Activated T-helper 2 cell treated with anti-CD3 and anti-CD28 coated beads, Interferon-gamma antibody, Interleukin-2, Interleukin-4, amounts not matched to agents 10 μg/mL and 5 μg/mL and 100 μg/mL, durations not matched to agents 14 hours and 24 hours and 36 hours (primary cell): ENCODE results near the gene WFS1. TPM values are rescaled to one million over a fixed set of nuclear protein-coding genes. Genes with fewer than 3 reads are reported as not detected.

Experiments used
- DNase-seq: peaks from one replicate; pipeline ENCODE4 v3.0.0; 2021; ENCODE audit warnings: low spot score
- H3K27ac Mint-ChIP-seq: one replicate; pipeline ENCODE4 v1.8.0; 2021; ENCODE audit warnings: mixed read lengths
- H3K27me3 Mint-ChIP-seq: one replicate; pipeline ENCODE4 v1.8.0; 2021; ENCODE audit warnings: low read depth, mixed read lengths
- H3K36me3 Mint-ChIP-seq: one replicate; pipeline ENCODE4 v1.8.0; 2021; ENCODE audit warnings: low read depth, mixed read lengths
- H3K4me1 Mint-ChIP-seq: one replicate; pipeline ENCODE4 v1.8.0; 2021; ENCODE audit warnings: low read depth, mixed read lengths
- H3K4me3 Mint-ChIP-seq: one replicate; pipeline ENCODE4 v1.8.0; 2021; ENCODE audit warnings: low read depth, mild to moderate bottlenecking, moderate library complexity, mixed read lengths
- H3K9me3 Mint-ChIP-seq: one replicate; pipeline ENCODE4 v1.8.0; 2021; ENCODE audit warnings: mixed read lengths
- intact Hi-C: fragments of 100-400 bp; cut with micrococcal nuclease; formaldehyde crosslinking; loops from one replicate; pipeline ENCODE4 v1.15.1; 2023
- total RNA-seq: library from RNA; stranded (reverse); gene quantifications from 2 replicates; pipeline ENCODE4 v1.2.3, GENCODE V29; 2022

WFS1 gene, protein sequence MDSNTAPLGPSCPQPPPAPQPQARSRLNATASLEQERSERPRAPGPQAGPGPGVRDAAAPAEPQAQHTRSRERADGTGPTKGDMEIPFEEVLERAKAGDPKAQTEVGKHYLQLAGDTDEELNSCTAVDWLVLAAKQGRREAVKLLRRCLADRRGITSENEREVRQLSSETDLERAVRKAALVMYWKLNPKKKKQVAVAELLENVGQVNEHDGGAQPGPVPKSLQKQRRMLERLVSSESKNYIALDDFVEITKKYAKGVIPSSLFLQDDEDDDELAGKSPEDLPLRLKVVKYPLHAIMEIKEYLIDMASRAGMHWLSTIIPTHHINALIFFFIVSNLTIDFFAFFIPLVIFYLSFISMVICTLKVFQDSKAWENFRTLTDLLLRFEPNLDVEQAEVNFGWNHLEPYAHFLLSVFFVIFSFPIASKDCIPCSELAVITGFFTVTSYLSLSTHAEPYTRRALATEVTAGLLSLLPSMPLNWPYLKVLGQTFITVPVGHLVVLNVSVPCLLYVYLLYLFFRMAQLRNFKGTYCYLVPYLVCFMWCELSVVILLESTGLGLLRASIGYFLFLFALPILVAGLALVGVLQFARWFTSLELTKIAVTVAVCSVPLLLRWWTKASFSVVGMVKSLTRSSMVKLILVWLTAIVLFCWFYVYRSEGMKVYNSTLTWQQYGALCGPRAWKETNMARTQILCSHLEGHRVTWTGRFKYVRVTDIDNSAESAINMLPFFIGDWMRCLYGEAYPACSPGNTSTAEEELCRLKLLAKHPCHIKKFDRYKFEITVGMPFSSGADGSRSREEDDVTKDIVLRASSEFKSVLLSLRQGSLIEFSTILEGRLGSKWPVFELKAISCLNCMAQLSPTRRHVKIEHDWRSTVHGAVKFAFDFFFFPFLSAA
- total RNA-seq = 4.4 and 5.9 TPM in 2 replicates

DNA sequence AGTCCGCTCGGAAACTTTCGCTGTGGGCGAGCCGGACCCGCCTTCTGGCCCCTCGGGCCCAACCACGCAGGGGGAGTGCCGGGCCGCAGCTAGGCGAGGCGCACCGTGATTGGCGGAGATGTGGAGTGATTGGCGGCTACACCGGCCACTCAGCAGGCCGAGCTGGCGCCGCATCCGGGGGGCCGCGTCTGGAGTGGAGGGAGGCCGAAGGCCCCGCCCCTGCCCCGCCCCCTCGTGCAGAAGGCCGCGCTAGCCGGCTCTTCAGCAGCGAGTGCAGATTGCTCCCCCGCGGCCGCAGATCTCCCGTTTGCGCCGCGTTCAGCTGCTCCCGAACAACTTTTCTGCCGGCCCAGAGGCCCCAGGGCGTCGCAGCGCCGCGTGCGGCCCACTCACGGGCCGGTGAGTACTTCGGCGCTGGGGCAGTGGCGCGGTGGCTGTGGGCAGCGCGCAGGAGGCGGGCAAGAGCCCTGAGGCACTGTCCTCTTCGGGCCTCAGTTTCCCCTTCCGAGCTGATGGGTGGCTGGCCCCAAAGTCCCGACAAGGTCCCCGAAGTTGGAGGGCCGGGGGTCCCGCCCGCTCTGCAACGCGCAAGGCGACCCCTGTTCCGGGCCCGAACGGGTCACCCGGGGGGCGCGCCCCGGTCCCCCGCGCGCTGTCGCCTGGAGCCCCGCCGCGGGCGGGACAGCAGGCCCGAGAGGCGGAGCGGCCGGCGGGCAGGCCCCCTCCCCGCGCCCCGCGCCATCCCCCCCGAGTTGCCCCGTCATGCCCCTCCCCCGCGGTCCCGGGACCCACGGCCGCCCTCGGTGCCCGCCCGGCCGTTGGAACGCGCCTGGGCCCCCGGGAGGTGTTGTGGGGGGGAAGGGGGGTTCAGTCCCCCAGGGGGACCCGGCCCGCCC, at the start of gene WFS1:
TSS of gene WFS1 (plus strand) at position 235 of the 896 bp plus-strand sequence. CDS start 7,606 bp downstream, outside the sequence.
- no peaks in the 10 kb centered on the region for H3K9me3 Mint-ChIP-seq
- H3K4me1 Mint-ChIP-seq = peaks cover 17% of the 10 kb centered on the region
- peaks cover 37% of the 10 kb centered on the region for H3K27me3 Mint-ChIP-seq
- DNase-seq = peak; percentile 96
- H3K27ac Mint-ChIP-seq = no peak within 1 kb of the TSS
- intact Hi-C loops = loop anchor here (10.0 kb wide), 1 partner anchor 835 kb away; no protein-coding TSS in a partner anchor
- H3K36me3 Mint-ChIP-seq = no peaks in the 10 kb centered on the region
- peak within 1 kb of the TSS; percentile 77 for H3K4me3 Mint-ChIP-seq

DNA sequence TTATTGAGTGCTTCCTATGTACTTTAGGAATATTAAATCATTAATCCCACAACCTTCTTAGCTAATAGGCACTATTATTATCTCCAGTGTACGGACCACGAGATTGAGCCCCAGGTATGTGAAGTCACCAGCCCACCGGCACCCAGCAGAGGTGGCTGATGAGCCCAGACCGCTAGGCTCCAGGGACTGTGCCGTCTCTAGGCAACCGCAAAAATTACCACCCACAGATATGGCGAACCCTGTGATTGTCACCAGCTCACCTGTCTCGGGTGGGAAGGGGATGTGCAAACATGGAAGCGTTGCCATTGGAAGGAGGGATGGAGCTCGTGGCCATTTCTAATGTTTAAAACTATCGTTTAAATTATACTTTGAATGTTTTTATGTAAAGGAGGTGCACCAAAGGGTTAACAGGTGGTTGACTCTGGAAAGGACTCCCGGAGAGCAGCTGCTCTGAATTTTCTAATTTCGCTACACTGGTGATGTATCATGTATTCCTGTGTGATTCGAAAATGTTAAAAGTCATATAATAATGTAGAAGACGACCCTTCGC, 48.3 kb upstream of the WFS1 start:
- H3K27me3 Mint-ChIP-seq = peaks cover 70% of the 10 kb centered on the region
- intact Hi-C loops = loop anchor here (10.0 kb wide), 1 partner anchor 227 kb away; no protein-coding TSS in a partner anchor
- H3K4me1 Mint-ChIP-seq = no peaks in the 10 kb centered on the region
- DNase-seq = no peak
- no peak overlapping the region for H3K4me3 Mint-ChIP-seq
- no peaks in the 10 kb centered on the region for H3K36me3 Mint-ChIP-seq
- no peaks in the 10 kb centered on the region for H3K9me3 Mint-ChIP-seq
- H3K27ac Mint-ChIP-seq = no peak overlapping the region

DNA sequence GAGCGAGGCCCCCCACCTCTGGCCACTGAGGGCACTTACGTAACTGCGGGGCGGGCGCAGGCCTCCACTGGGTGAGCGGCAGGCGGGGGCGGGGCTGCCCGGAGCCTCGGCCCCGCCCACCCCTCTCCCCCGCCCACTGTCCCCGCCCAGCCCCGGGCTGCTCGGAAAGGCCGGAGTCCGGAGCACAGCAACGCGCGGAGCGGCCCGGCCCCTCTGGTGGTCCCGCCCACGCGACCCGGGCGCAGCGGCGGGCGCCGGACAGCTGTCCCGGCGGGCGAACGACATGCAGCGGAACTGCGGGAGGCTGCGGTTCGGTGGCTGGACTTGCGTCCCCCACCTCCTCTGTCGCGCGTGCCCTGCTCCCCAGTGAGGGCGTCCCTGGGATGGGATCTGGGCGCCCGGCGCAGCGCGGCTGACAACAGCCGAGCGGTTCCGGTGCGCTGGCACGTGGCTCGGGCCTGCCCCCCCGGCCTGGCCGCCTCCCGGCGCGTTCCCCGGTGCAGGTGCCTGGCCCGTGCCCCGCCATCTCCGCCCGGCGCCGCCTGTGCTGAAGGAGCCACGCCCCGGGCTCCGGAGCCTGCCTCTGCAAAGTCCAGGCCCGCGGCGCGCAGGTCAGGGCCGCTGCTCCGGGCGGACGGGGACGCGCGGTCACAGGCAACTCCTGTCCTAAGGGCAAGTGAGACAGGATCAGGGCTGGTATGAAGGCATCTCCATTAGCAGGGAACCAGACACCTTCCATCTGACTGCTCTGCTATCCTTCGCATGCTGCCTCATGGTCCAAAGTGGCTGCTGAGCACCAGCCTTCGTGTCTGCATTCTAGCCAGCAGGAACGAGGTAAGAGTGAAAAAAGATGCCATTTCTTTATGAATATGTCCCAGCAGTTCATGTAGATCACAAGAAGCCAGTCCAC, 47.5 kb upstream of the WFS1 start:
- Mint-ChIP-seq H3K4me3 (no peak overlapping the region), H3K9me3 (no peaks in the 10 kb centered on the region), H3K27ac (no peak overlapping the region), H3K4me1 (no peaks in the 10 kb centered on the region), H3K27me3 (peaks cover 64% of the 10 kb centered on the region), H3K36me3 (no peaks in the 10 kb centered on the region)
- intact Hi-C loops = loop anchor here (10.0 kb wide), 1 partner anchor 227 kb away; no protein-coding TSS in a partner anchor
- no peak for DNase-seq

DNA sequence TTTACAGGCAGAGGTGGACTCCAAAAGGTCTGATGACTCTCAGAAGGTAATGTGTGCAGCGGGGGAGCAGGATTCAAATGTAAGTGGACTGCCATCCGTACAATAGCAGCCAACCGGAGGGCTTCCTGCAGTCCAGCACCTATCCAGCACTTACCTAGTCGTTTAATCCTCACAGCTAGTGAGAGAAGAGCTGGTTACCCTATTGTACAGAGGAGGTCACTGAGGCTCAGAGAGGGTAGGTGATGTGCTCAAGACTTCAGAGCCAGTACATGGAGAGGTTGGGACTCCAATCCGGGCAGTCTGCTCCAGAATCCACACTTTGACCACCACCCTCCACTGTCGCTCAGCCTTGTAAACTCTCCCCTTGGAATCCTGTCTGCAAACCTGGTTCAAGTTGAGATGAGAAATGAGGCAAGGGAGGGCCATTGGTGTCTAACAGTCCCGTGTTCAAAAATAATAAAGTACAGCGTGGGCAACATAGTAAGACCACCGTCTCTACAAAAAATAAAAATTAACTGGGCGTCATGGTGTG, 46.8 kb upstream of the WFS1 start:
- Mint-ChIP-seq H3K4me3 (no peak overlapping the region), H3K27me3 (peaks cover 59% of the 10 kb centered on the region), H3K36me3 (no peaks in the 10 kb centered on the region), H3K4me1 (no peaks in the 10 kb centered on the region), H3K27ac (no peak overlapping the region), H3K9me3 (no peaks in the 10 kb centered on the region)
- intact Hi-C loops = loop anchor here (10.0 kb wide), 1 partner anchor 228 kb away; no protein-coding TSS in a partner anchor
- DNase-seq = no peak

DNA sequence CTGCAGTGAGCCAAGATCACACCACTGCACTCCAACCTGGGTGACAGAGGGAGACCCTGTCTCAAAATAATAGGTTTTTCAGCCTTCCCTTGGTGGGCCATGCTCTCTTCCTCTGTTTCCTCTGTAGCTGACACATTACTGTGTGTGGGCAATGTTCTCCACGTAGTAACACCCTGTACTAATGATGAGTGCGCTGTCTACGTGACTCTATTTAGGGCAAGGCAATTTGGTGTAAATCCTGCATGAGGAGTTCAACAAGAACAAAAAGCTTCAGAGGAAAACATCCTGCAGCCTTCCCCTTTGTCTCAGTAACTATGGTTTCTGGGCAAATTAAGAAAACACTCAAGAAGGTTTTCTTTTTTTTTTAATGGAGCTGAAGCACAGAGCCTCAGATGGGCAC, 44.9 kb upstream of the WFS1 start:
- H3K27me3 Mint-ChIP-seq = peaks cover 41% of the 10 kb centered on the region
- no peak for DNase-seq
- no peaks in the 10 kb centered on the region for H3K4me1 Mint-ChIP-seq
- H3K9me3 Mint-ChIP-seq = no peaks in the 10 kb centered on the region
- intact Hi-C loops = loop anchor here (10.0 kb wide), 1 partner anchor 230 kb away; no protein-coding TSS in a partner anchor
- H3K4me3 Mint-ChIP-seq = no peak overlapping the region
- H3K27ac Mint-ChIP-seq = no peak overlapping the region
- H3K36me3 Mint-ChIP-seq = no peaks in the 10 kb centered on the region

DNA sequence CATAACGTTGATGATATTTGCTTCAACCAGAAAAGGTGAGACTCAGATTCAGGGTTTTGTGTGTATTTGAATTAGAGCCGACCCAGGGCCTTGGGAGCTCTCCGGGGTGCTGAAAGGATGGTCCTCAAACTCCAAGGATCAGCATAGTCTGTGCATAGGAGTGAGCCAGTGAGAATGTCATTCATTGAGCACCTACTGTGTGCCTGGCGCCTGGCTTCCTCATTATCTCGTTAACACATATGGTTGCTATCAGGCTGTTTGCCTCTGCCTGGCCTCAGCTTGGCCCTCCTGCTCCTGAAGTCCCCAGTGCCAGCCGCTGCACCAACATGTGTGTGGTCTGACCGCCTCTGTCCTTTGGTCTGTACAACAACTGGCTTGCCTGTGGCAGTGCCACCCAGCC, 44.2 kb upstream of the WFS1 start:
- Mint-ChIP-seq H3K36me3 (no peaks in the 10 kb centered on the region), H3K4me3 (no peak overlapping the region), H3K4me1 (no peaks in the 10 kb centered on the region), H3K9me3 (no peaks in the 10 kb centered on the region), H3K27ac (no peak overlapping the region), H3K27me3 (peaks cover 36% of the 10 kb centered on the region)
- DNase-seq = no peak
- intact Hi-C loops = loop anchor here (10.0 kb wide), 1 partner anchor 231 kb away; no protein-coding TSS in a partner anchor

DNA sequence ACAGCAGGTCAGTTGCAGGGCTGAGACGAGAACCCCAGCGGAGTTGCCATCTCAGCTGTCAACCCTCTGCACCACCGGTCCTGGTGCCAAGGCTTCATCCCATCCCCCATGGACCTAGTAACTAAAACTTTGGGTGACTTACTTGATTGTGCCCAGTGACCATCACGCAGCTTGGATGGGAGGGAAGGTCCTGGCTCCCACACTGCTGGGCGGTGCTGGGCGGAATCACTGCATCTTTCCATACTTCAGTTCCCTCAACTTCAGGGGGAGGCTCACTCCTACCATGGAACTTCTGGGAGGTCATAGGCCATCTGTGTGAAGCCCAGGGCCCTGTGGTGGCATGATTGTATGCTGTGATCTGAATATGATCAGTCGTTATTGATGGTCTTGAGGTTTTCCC, 43.1 kb upstream of the WFS1 start:
- no peaks in the 10 kb centered on the region for H3K4me1 Mint-ChIP-seq
- DNase-seq = no peak
- intact Hi-C loops = loop anchor here (10.0 kb wide), 1 partner anchor 232 kb away; no protein-coding TSS in a partner anchor

DNA sequence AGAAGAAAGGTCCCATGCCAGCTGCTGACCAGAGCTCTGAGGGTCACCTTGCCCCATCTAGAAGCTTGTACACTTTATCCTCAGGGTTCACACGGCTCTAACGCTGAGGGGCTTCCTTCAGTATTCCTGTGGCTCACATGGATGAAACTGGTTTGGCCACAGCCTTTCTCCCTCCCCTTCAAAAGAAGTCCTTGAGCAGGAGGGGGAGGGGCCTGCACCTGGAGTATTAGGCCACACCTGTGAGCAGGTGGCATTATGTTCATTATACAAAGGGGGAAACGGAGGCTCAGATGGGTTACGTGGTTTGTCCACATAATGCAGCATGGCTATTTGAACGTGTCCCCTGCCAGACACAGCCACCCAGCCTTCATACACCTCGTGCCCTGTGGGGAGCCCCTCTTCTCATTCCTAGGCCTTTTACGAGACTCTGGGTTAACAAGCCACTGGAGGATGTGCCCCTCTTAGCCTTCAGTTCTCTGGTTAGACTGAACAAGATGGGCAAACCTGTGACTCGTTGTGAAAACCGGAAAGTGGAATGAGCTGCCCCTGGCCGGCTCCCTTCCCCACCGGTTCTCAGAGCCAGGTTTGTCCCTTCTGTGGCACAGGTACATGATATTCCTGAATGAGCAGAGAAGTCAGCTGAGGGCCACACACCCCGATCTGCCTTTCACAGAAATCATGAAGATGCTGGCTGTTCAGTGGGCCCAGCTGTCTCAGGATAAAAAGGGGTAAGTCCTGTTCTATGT, 42.1 kb upstream of the WFS1 start:
- no peaks in the 10 kb centered on the region for H3K36me3 Mint-ChIP-seq
- no peaks in the 10 kb centered on the region for H3K9me3 Mint-ChIP-seq
- H3K4me3 Mint-ChIP-seq = no peak overlapping the region
- no peak overlapping the region for H3K27ac Mint-ChIP-seq
- H3K4me1 Mint-ChIP-seq = no peaks in the 10 kb centered on the region
- DNase-seq = no peak
- intact Hi-C loops = loop anchor here (10.0 kb wide), 1 partner anchor 233 kb away; no protein-coding TSS in a partner anchor
- H3K27me3 Mint-ChIP-seq = peaks cover 22% of the 10 kb centered on the region

More for the DNA sequence above, 43.1 kb upstream of the WFS1 start:
- Mint-ChIP-seq H3K27me3 (peaks cover 26% of the 10 kb centered on the region), H3K27ac (no peak overlapping the region), H3K9me3 (no peaks in the 10 kb centered on the region), H3K36me3 (no peaks in the 10 kb centered on the region), H3K4me3 (no peak overlapping the region)

DNA sequence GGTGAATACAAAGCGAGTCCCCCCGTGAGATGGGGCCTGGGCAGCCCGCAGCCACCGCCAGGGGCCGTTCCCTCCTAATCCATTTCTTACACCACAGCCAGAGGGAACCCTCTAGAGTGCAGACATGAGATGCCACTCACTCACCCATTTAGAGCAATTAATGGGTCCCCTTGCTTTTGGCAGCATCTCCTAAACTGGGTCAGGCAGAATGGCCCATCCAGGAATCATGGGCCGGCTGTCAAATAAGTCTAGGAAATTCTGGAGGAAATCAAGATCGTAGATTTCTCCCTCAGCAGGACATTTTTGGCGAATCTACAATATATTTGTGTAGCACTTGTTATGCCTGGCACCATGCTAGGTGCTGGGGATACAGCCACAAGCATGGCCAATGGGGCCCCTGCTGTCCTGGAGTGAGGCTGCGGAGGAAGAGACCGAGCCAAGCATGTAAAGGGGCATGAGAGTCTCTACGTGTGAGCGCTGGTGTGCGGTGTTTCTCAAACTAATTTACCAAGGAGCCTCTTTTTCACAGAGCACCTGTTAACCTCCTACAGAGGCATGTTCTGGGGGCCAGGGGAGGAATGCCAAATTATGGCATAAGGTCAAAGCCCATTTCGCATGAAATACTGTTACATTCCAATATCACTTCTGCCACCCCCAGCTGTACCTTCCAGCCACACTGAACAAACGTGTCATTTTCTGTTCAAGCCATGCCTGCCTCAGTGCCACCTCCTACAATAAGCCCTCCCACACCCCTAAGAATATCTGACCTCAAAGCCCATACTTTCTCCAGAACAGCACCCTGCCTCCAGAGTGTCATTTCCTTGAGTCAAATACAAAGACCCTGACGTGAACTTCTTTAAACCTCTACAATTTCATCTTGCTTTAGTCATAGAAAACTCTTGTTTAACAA, 41.2 kb upstream of the WFS1 start:
- DNase-seq = no peak

DNA sequence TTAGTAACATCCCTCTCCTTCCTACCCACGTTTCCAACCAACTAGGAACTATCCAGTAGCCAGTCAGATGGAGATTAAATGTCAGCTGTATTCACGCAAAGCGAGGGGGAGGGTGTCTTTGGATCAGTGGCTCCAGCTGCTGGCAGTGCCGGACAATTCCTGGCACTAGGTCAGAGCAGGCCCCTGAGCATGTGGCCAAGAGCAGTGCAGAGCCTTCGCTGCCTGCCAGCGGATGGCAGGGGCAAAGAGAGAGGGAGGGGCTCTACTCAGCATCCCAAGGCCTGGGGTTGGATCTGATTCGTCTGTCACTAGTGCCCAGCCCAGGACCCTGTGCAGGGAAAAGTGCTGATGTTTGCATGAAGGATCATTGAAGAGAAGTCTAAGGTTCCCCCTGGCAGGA, 40.6 kb upstream of the WFS1 start:
- H3K36me3 Mint-ChIP-seq = no peaks in the 10 kb centered on the region
- DNase-seq = no peak
- H3K27me3 Mint-ChIP-seq = peaks cover 11% of the 10 kb centered on the region
- no peak overlapping the region for H3K27ac Mint-ChIP-seq
- intact Hi-C loops = loop anchor here (10.0 kb wide), 1 partner anchor 234 kb away; no protein-coding TSS in a partner anchor
- no peaks in the 10 kb centered on the region for H3K4me1 Mint-ChIP-seq
- no peaks in the 10 kb centered on the region for H3K9me3 Mint-ChIP-seq
- no peak overlapping the region for H3K4me3 Mint-ChIP-seq

More for the DNA sequence above, 41.2 kb upstream of the WFS1 start:
- H3K27me3 Mint-ChIP-seq = peaks cover 15% of the 10 kb centered on the region
- intact Hi-C loops = loop anchor here (10.0 kb wide), 1 partner anchor 234 kb away; no protein-coding TSS in a partner anchor
- H3K27ac Mint-ChIP-seq = no peak overlapping the region
- H3K36me3 Mint-ChIP-seq = no peaks in the 10 kb centered on the region
- no peak overlapping the region for H3K4me3 Mint-ChIP-seq
- H3K9me3 Mint-ChIP-seq = no peaks in the 10 kb centered on the region
- no peaks in the 10 kb centered on the region for H3K4me1 Mint-ChIP-seq
